Measurements from ENCODE around the gene TBX19. TPM values are rescaled to one million over a fixed set of nuclear protein-coding genes. Genes with fewer than 3 reads are reported as not detected.

TBX19 gene
- 2.4 and 3.5 TPM in 2 replicates for total RNA-seq

GRCh38 chr1:168280296-168280927 is at the start of gene TBX19:
Gene TBX19 (plus strand): TSS chr1:168280877. CDS start chr1:168281091, 214 bp downstream.

Small RNAs within 50 kb of the gene (small RNA-seq; reads per million reads assigned to genes)
- not detected for gene RNU6-1310P

Other genes with a start within 250 kb of the TBX19 start
- gene GPR161, start 143.9 kb upstream of the TBX19 start, total RNA-seq = 22.7 and 30.5 TPM in 2 replicates
- 39.1 and 42.1 TPM in 2 replicates for gene TIPRL, start 101.9 kb upstream of the TBX19 start, total RNA-seq
- 104 and 125 TPM in 2 replicates for gene SFT2D2, start 54.9 kb upstream of the TBX19 start, total RNA-seq